ENCODE measurements around the gene RAB26.

Gene RAB26

DNA sequence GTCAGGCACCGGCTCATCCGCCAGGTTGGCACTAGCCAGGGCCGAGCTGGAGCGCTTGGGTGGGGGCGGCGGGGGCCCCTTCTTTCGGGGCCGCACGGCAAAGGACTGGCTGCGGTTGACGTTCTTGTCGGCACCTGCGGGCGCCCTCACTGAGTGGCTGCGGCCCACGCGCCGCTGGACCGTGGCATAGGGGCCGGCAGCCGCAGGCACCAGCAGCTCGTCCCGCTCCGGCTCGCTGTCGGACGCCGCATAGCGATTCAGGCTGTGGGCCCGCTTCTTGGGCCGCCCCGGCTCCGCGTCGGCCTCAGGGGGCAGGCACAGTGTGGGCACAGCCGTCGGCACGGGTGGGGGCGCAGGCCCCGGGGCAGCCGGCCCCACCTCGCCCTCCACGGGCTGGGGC, 32.0 kb downstream of the RAB26 start:
- no peak for DNase-seq (ENCODE audit: low spot score)

DNA sequence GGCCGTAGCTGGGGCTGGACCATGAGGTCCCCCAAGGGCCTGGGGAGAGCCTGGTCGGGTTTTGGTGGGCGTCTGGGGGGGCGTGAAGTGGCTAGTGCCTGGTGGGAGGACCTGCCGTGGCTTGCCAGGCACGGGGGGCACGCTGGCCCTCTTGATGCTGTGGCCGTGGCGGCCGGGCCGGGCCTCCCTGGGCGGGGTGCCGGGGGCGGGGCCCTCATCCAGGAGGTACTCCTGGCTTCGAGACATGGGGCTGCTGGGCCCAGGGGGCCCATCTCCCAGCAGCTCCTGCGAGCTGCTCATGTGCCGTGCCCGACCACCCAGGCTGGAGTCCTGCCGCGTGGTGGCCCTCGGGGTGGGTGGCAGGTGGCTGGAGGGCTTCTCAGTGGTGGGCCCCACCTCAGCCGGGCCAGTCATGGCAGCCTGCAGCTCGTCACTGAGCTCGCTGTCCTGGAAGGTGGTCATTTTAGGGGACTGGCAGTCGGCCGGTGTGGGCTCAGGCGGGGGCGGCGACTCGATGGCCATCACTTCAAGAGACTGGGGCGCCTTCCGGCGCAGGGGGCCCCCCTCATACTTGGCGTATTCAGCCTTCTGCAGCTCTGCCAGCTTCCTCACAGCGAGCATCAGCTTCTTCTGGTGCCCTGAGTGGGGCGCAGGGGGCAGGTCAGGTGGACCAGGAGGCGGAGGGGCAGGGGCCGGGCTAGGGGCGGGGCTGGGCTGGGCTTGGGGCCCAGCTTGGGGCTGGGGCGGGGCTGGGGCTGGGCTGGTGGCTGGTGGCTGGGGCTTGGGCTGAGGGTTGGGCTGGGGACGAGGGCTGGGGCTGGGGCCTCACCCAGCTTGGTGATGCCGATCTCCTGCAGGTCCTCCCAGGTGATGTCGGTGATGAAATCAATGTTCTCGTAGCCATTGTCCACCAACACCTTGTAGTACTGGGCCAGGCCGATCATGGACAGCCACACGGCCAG, 32.8 kb downstream of the RAB26 start:
- no peak for DNase-seq (ENCODE audit: low spot score)

DNA sequence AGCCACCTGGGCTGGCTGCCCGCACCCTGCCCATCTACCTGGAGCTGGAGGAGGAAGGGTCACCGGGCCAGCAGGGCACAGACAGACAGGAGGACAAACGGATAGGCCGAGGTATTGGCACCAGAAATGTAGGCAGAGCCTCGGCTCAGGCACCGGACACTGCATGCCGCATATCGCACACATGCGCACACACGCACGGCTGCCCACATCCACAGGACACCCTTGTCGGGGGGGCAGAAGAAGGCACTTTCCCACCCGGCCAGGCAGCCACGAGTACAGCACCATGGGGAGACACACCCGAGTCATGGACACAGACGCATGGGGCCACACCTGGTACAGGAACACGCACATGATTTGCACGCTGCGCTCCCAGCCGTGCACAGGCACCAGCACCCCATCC, 33.5 kb downstream of the RAB26 start:
- no peak for DNase-seq (ENCODE audit: low spot score)

DNA sequence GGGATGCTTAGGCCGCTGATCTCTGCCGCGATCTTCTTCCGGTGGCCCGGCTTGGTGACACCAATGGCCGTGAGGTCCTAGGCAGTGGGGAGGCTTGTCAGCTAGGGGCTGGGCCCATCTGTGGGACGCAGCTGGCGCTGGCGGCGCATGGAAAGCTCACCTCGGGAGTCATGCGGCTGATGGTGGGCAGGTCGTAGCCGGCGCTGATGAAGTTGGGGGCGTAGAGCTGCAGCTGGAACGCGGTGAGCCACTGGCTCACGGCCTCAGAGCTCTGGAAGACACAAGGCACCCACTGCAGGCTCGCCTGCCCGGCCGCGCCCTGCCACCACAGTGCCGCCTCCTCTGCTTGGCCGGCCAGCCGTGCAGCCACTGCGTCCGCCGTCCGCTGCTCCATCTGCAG, 35.2 kb downstream of the RAB26 start:
- no peak for DNase-seq (ENCODE audit: low spot score)

DNA sequence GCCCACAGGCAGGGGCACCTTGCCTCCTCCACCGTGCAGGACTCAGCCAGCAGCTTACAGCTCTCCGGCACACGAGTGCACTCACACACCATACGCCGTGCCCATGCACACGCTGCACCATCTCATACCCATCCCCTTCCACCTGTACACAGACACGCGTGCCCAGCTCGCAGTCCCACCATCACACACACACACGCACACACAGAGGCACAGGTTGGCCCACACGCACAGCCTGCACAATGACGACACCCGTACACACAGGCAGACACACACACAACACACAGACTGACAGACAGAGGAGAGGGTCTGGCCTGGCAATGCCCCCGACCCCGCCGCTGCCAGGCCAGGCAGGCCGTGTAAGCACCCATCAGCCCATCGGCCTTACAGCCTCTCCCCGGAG, 35.9 kb downstream of the RAB26 start:
- no peak for DNase-seq (ENCODE audit: low spot score)

DNA sequence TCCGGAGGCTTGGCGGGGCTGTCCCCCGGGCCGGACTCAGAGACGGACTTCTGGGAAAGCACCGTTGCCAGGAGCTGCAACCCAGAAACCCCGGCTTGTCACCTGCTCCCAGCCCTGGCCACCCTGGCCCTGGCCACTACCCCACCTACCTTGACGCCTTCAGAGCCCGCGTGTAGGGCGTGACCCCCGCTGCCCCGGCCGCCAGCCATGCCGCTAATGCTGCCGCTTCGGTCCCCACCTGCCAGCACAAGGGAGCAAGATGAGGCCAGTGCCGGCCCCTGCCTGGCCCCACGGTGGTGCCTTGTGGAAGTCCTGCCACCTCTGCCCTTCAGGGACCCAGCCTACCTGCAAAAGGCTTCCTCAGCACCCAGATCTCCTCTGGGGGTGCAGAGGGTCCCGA, 36.5 kb downstream of the RAB26 start:
- DNase-seq (ENCODE audit: low spot score), result no peak

DNA sequence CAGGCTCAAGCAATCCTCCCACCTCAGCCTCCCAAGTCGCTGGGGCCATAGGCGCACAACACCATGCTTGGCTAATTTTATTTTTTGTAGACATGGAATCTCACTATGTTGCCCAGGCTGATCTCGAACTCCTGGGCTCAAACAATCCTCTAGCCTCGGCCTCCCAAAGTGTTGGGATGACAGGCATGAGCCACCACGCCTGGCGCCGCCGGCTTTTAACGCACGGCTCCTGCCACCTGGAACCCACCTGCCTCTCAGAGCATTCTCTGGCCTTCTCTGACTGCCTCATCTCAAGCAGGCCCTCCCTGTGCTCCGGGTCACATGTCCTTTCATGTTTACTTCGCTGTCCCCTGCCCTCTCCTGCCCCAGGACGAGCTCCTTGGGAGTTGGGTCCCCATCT, 37.6 kb downstream of the RAB26 start:
- no peak for DNase-seq (ENCODE audit: low spot score)

DNA sequence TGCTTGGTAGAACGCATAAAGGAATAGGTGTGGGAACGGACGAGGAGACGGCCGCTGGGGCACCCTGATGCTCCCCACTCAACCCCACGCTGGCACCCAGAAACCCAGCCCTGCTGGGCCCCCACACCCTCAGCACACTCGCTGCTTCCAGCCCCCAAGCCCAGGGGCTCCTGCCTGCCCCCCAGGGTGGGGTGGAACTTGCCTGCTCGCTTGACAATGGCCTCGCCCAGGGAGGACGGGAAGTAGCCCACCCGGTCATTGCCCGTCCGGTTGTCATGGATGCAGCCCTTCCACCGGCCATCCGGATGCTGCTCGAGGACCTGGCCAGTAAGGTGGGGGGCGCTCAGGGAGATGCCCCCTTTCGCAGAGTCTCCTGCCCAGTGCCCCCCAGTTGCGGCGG, 38.1 kb downstream of the RAB26 start:
- DNase-seq (ENCODE audit: low spot score), result no peak

DNA sequence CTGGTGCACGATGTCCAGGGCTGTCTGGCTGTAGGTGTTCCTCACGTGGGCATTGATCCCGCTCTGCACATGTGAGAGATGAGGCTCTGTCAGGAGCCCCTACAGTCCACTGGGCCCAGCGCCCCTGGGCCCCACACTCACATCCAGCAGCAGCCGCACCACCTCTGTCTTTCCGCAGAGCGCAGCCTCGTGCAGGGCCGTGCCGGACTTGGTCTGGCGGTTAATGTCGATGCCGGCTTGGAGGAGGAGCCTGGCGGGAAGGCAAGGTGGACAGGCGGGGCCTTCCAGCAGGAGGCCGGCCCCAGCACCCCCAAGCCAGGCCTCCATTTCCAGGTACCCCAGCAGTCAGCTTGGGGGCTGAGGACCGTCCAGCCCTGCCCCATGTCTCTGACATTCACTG, 38.8 kb downstream of the RAB26 start:
- no peak for DNase-seq (ENCODE audit: low spot score)

DNA sequence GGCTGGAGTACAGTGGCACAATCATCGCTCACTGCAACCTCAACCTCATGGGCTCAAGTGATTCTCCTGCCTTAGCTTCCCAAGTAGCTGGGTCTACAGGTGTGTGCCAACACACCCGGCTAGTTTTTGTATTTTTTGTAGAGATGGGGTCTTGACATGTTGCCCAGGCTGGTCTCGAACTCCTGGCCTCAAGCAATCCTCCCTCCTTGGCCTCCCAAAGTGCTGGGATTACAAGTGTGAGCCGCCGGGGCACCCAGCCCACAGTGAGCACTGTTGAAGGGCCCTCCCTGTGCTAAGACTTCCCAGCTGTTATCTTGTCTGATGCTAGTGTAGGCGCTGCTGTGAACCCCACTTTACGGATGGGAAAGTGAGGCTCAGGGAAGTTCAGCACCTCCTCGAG, 40.0 kb downstream of the RAB26 start:
- no peak for DNase-seq (ENCODE audit: low spot score)

DNA sequence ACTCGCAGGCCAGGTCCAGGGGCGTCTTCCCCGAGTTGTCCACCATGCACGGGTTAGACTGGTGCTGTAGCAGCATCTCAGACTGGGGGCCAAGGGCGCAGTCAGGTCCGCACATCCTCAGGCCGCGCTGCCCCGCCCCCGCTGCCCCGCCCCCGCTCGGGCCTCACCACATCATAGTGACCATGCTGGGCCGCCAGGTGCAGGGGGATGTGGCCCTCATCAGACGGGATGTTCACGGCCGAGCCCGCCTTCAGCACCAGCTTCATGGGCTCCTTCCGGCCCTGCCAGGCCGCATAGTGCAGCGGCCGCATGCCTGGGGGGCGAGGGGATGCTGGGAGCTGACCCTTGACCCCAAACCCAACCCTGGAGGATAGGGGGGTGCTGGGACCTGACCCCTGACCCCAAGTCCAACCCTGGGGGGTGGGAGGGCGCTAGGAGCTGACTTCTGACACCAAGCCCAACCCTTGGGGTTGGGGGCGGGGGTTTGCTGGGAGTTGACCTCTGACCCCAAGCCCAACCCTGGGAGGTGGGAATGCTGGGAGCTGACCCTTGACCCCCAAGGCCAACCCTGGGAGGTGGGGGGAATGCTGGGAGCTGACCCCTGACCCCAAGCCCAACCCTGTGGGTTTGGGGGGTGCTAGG, 40.9 kb downstream of the RAB26 start:
- DNase-seq (ENCODE audit: low spot score), result no peak

DNA sequence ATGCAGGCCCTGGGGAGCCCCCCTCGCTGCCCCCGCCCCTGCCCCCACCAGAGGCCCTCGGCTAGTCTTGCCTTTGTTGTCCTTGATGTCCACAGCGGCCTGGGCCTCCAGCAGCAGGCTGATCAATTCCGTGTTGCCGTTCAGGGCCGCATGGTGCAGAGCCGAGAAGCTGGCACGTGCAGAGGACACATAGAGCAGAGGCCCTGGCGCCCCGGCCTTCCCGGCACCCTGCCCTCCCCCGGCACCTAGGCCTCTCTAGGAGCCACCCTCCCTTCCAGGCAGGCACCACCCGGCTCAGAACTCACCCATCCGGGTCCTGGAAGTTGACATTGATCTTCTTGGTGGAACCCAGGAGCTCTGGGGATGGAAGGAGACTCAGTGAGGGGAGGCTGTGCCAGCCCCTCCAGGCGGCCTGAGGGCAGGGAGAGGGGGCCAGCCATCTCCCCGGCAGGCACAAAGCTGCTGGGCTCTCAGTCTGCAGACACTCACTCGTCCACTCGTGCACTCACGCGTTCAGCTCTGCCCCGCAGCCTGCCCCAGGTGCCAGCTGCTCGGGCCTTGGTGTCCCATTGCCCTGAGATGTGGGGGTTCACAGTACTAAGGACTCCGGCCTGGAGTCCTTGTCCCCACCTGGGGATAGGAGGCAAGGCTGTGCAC, 41.7 kb downstream of the RAB26 start:
- no peak for DNase-seq (ENCODE audit: low spot score)

DNA sequence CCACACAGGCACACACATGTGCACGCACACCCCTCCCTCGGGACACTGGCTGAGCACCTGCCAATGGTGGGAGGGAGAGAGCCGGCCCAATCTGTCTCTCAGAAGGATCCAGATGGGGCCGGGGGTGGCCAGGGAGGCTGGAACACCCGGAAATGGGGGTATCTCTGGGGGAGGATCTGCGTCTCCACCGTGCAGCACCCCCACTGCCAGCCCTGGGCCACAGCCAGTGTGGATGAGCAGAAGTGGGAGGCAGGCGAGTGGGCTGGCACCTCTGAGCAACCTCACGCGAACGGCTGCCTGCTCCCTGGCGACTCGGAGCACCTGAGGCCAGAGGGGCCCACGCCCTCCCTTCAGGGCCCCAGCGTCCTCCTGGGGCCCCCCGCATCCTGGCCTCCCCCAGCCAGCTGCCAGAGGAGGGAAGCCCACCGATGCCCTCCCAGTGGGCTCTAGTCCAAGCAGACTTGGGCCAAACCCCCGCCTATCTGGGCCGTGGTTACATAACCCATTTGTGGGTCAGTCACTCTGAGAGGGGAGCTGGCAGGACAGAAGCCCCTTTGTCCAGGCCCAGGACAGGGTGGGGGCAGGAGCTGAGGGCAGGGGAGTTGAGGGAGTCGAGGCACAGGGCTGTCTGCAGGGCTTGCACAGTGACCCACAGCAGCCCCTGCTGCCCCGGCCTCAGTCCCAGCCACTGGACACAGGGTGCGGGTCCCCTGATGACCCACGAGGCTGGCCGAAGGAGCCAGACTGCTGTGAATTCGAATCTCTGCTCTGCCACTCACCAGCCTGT, 42.4 kb downstream of the RAB26 start:
- no peak for DNase-seq (ENCODE audit: low spot score)

DNA sequence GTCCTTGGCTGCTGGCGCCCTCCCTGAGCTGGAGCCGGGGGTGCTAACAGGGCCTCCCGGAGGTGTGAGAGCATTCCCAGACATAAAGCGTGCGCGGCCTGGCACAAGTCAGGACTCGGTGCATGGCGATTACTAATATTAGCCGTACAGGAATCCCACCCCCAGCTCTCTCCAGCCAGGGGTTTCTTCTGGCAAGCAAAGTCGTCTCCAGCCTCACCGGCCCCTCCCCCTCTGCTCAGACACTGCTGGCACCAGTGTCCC, 43.0 kb downstream of the RAB26 start:
- DNase-seq (ENCODE audit: low spot score), result no peak

DNA sequence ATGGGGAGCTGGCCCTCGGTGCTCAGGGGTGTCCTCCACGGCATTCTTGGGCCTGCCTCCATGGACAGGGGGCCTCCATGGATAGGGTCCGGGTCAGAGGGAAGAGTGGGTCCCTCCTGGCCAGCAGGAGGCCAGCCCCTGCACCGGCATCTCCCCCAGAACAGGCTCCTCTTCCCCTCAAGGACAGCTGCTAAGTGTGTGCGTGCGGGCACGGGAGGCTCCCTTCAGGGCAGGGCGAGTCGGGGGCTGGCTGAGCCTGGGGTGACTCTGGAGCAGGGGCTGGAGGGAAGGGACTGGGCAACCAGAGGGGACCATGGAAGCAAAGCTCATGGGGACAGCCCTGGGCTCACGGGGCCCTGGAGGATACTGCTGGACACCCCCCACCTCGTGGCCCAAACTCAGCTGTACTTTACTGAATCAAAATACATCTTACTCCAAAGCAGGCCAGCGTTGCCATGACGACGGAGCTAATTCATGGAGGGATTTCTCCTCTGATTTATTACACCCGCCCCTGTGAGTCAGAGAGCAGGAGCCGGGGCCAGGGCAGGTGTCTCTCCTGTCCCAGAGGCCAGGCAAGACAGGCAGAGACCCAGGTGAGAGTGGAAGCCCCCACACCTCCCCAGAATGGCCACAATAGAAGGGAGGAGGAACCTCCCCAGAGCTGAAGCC, 45.9 kb downstream of the RAB26 start:
- DNase-seq (ENCODE audit: low spot score), result no peak

DNA sequence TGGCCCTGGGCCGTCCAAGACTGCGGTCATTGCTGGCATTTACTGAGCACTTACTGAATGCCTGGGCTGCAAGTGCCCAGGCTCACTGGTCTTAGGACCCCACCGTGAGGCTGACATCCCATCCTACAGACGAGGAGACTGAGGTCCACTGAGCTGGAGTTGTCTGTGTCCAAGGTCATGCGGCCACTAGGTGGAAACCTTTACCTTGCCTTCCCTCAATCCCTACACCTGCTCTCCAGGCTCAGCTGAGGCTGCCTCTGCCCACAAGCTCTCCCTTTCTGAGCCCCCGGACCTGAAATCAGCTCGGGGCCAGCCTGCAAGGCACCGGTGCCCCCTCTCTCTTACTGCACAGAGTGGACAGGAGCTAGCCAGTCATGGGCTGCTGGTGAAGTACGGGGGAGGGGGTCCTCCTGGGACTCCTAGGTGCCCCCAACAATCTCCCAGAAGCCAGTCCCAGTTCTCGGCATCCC, 46.5 kb downstream of the RAB26 start:
- DNase-seq (ENCODE audit: low spot score), result peak; percentile 62

DNA sequence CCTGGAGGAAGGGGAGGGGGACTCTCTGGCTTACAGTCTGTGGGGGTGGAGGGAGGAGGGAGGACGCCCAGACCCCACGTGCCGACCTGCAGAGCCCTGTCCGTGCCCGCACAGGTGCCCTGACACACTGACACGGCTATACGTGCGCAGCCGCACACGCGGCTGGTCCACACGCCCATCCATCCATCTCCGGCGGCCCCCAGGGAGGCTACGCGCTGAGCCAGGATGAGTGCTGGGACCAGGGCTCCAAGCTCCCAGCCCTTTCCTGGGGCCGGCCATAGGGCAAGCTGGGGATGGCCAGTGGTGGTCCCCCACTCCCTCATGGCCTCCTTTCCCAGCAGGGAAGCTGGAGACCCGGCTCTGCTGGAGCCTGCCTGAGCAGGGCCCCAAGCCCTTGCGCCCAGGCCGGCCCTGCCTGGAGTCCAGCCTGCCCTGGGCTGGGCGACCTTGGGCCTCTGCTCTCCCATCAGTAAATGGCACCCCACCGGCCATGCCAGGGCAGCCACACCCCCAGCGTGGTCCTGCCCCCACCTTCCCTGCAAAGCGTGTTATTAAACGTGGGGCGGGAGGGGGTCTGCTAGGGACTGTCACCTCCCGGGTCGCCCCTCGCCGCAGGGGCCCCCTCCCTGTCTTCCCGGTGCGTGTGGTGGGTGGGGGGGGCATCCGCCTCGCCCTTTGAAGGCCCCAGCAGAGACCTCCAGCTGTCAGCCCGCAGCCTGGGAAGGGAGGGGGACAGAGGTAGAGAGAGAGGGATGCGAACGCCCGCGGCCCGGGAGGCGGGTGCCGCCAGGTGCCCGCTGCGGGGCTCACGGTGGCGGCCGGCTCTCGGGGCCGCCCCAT, 47.1 kb downstream of the RAB26 start:
- DNase-seq (ENCODE audit: low spot score), result no peak

DNA sequence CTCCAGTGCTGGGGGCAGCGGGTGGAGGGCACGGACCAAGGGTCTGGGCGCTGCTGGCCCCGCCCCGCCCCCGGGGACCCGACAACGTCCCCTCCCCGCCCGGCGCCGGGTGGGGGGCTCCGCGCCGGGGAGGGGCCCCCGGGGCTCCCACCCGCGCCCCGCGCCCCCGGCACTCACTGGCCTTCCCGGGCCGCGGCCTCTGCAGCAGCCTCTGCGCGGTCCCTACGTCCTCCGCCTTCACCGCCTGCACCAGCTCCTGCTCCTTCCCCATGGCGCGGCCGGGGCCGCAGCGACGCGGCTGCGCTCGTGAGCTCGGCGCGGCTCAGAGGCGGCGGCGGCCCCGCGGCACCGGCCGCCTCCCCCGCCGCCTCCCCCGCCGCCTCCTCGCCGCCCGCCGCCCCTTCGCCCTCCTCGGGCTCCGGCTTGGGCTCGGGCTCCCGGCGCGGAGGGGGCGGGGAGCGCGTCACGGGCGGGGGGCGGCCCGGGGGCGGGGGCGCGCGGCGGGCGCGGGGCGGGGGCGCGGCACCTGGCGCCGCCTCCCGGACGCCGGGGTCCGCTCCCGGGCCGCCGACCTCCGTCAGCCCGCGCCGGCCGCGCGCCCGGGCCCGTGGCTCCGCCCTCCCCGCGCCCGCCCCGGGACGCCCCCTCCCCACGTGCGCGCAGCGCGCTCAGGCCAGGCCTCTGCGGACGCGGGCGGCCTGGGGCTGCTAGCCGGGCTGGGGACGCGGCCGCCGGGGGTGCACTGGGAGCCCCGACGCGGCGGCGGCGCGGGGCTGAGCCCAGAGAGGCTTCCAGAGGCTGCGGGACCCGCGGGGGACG, 47.9 kb downstream of the RAB26 start, which contains the start of gene CASKIN1:
Gene CASKIN1 (minus strand): TSS at position 444 of the 819 bp plus-strand sequence. CDS start 173 bp downstream, at position 271.
- DNase-seq (ENCODE audit: low spot score), result no peak

DNA sequence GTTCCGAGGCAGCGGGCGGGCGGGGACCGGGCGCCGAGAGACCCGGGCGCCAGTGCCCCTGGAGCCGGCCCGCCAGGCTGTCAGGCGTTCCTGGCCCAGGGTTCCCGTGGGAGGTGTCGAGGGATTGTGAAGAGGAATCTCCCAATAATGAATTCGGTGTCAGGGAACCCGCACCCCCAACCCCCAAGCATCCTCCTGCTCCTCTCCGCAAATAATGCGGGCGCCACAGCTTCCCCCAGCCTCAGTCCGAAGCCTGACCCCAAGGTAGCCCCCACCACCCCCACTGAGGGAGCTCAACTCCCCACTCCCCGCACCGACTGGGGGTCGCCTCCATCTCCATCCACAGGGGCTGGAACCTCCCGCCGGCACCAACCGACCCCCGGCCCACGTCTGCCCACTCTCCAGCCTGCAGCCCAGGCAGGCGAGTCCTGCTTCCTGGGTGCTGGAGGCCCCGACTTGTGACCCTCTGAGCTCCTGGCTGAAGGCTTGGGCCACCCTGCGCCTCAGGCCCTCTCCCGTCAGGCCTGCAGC, 48.6 kb downstream of the RAB26 start:
- DNase-seq (ENCODE audit: low spot score), result no peak

DNA sequence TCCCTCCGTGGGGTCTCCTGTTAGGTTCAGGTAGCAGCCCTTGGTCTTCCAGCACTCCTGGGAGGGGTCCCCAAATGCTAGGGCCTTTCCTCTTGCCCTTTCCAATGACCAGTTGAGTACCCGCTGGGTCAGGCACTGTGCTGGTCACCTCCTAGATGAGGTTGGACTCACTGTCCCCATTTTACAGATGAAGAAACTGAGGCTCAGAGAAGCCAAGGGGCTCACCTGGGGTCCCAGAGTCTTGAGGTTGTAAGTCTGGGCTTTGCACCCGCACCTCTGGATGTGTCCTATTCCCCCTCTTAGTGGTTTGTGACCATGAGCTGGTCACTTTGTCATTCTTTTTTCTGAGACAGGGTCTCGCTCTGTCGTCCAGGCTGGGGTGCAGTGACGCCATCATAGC, 49.3 kb downstream of the RAB26 start:
- no peak for DNase-seq (ENCODE audit: low spot score)

All from LoVo (cell line).